Measurements from ENCODE around the gene PNKD. TPM values are rescaled to one million over a fixed set of nuclear protein-coding genes. Genes with fewer than 3 reads are reported as not detected.
A peak's percentile ranks its signal among the peaks of the same experiment; 100 is the strongest.

PNKD gene
- polyA plus RNA-seq (ENCODE audit: insufficient read length in 3 of 3): 100 to 1,000 TPM in 2 of 3 donors, 10 to 100 TPM in 1; 87.3 to 104 (median 103) TPM
- long read RNA-seq, donor 1, transcript PNKD-202 (9 exons, 2,991 nt): minor isoform, 7 of 97 reads
- long read RNA-seq, donor 1, transcript PNKD-205 (2 exons, 1,372 nt): minor isoform, 7 of 97 reads
- long read RNA-seq, donor 1, transcript PNKD-201 (3 exons, 758 nt): major isoform, 67 of 97 reads
- long read RNA-seq, donor 1, partial matches to known transcripts: 16 of 97 reads
- long read RNA-seq, donor 1, other reads (novel, unspliced or antisense): 0 of 97 reads
- long read RNA-seq, donor 2, transcript PNKD-202 (9 exons, 2,991 nt): minor isoform, 5 of 136 reads
- long read RNA-seq, donor 2, transcript PNKD-201 (3 exons, 758 nt): major isoform, 109 of 136 reads
- long read RNA-seq, donor 2, transcript PNKD-205 (2 exons, 1,372 nt): minor isoform, 12 of 136 reads
- long read RNA-seq, donor 2, partial matches to known transcripts: 10 of 136 reads
- long read RNA-seq, donor 2, other reads (novel, unspliced or antisense): 0 of 136 reads
- long read RNA-seq, donor 3, transcript PNKD-202 (9 exons, 2,991 nt): minor isoform, 11 of 222 reads
- long read RNA-seq, donor 3, transcript PNKD-201 (3 exons, 758 nt): major isoform, 173 of 222 reads
- long read RNA-seq, donor 3, transcript PNKD-205 (2 exons, 1,372 nt): minor isoform, 20 of 222 reads
- long read RNA-seq, donor 3, partial matches to known transcripts: 13 of 222 reads
- long read RNA-seq, donor 3, other reads (novel, unspliced or antisense): 5 of 222 reads
- long read RNA-seq, donor 4, transcript PNKD-201 (3 exons, 758 nt): major isoform, 105 of 143 reads
- long read RNA-seq, donor 4, transcript PNKD-205 (2 exons, 1,372 nt): minor isoform, 9 of 143 reads
- long read RNA-seq, donor 4, partial matches to known transcripts: 25 of 143 reads
- long read RNA-seq, donor 4, other reads (novel, unspliced or antisense): 0 of 143 reads
- long read RNA-seq, donor 5: 0 reads
- long read RNA-seq, donor 6, transcript PNKD-205 (2 exons, 1,372 nt): minor isoform, 12 of 170 reads
- long read RNA-seq, donor 6, transcript PNKD-201 (3 exons, 758 nt): major isoform, 120 of 170 reads
- long read RNA-seq, donor 6, partial matches to known transcripts: 22 of 170 reads
- long read RNA-seq, donor 6, other reads (novel, unspliced or antisense): 13 of 170 reads
- long read RNA-seq, donor 7, transcript PNKD-201 (3 exons, 758 nt): major isoform, 126 of 193 reads
- long read RNA-seq, donor 7, transcript PNKD-202 (9 exons, 2,991 nt): minor isoform, 7 of 193 reads
- long read RNA-seq, donor 7, transcript PNKD-205 (2 exons, 1,372 nt): minor isoform, 17 of 193 reads
- long read RNA-seq, donor 7, partial matches to known transcripts: 42 of 193 reads
- long read RNA-seq, donor 7, other reads (novel, unspliced or antisense): 0 of 193 reads
- long read RNA-seq, donor 8, transcript PNKD-205 (2 exons, 1,372 nt): minor isoform, 30 of 372 reads
- long read RNA-seq, donor 8, transcript PNKD-202 (9 exons, 2,991 nt): minor isoform, 14 of 372 reads
- long read RNA-seq, donor 8, transcript PNKD-201 (3 exons, 758 nt): major isoform, 222 of 372 reads
- long read RNA-seq, donor 8, partial matches to known transcripts: 62 of 372 reads
- long read RNA-seq, donor 8, other reads (novel, unspliced or antisense): 43 of 372 reads
- long read RNA-seq, donor 9, transcript PNKD-201 (3 exons, 758 nt): major isoform, 125 of 156 reads
- long read RNA-seq, donor 9, transcript PNKD-202 (9 exons, 2,991 nt): minor isoform, 7 of 156 reads
- long read RNA-seq, donor 9, transcript PNKD-205 (2 exons, 1,372 nt): minor isoform, 17 of 156 reads
- long read RNA-seq, donor 9, partial matches to known transcripts: 7 of 156 reads
- long read RNA-seq, donor 9, other reads (novel, unspliced or antisense): 0 of 156 reads
- long read RNA-seq, donor 10, transcript PNKD-202 (9 exons, 2,991 nt): minor isoform, 7 of 163 reads
- long read RNA-seq, donor 10, transcript PNKD-201 (3 exons, 758 nt): major isoform, 114 of 163 reads
- long read RNA-seq, donor 10, transcript PNKD-205 (2 exons, 1,372 nt): minor isoform, 14 of 163 reads
- long read RNA-seq, donor 10, partial matches to known transcripts: 23 of 163 reads
- long read RNA-seq, donor 10, other reads (novel, unspliced or antisense): 5 of 163 reads
- long read RNA-seq, donor 11, transcript PNKD-205 (2 exons, 1,372 nt): minor isoform, 10 of 117 reads
- long read RNA-seq, donor 11, transcript PNKD-201 (3 exons, 758 nt): major isoform, 94 of 117 reads
- long read RNA-seq, donor 11, transcript PNKD-202 (9 exons, 2,991 nt): minor isoform, 7 of 117 reads
- long read RNA-seq, donor 11, partial matches to known transcripts: 6 of 117 reads
- long read RNA-seq, donor 11, other reads (novel, unspliced or antisense): 0 of 117 reads
- long read RNA-seq, donor 12, transcript PNKD-205 (2 exons, 1,372 nt): minor isoform, 9 of 71 reads
- long read RNA-seq, donor 12, transcript PNKD-201 (3 exons, 758 nt): major isoform, 46 of 71 reads
- long read RNA-seq, donor 12, transcript PNKD-202 (9 exons, 2,991 nt): minor isoform, 5 of 71 reads
- long read RNA-seq, donor 12, partial matches to known transcripts: 11 of 71 reads
- long read RNA-seq, donor 12, other reads (novel, unspliced or antisense): 0 of 71 reads
- long read RNA-seq, donor 13, transcript PNKD-202 (9 exons, 2,991 nt): minor isoform, 12 of 288 reads
- long read RNA-seq, donor 13, transcript PNKD-205 (2 exons, 1,372 nt): minor isoform, 19 of 288 reads
- long read RNA-seq, donor 13, transcript PNKD-201 (3 exons, 758 nt): major isoform, 243 of 288 reads
- long read RNA-seq, donor 13, partial matches to known transcripts: 8 of 288 reads
- long read RNA-seq, donor 13, other reads (novel, unspliced or antisense): 6 of 288 reads
- long read RNA-seq, donor 14, transcript PNKD-201 (3 exons, 758 nt): major isoform, 100 of 149 reads
- long read RNA-seq, donor 14, transcript PNKD-202 (9 exons, 2,991 nt): minor isoform, 7 of 149 reads
- long read RNA-seq, donor 14, transcript PNKD-205 (2 exons, 1,372 nt): minor isoform, 9 of 149 reads
- long read RNA-seq, donor 14, partial matches to known transcripts: 33 of 149 reads
- long read RNA-seq, donor 14, other reads (novel, unspliced or antisense): 0 of 149 reads
- long read RNA-seq, donor 15, transcript PNKD-201 (3 exons, 758 nt): major isoform, 49 of 72 reads
- long read RNA-seq, donor 15, transcript PNKD-205 (2 exons, 1,372 nt): minor isoform, 5 of 72 reads
- long read RNA-seq, donor 15, partial matches to known transcripts: 5 of 72 reads
- long read RNA-seq, donor 15, other reads (novel, unspliced or antisense): 11 of 72 reads
- long read RNA-seq, donor 16, transcript PNKD-201 (3 exons, 758 nt): major isoform, 260 of 364 reads
- long read RNA-seq, donor 16, transcript PNKD-202 (9 exons, 2,991 nt): minor isoform, 23 of 364 reads
- long read RNA-seq, donor 16, transcript PNKD-205 (2 exons, 1,372 nt): minor isoform, 42 of 364 reads
- long read RNA-seq, donor 16, partial matches to known transcripts: 34 of 364 reads
- long read RNA-seq, donor 16, other reads (novel, unspliced or antisense): 5 of 364 reads

GRCh38 chr2:218269900-218270720 lies at the start of gene PNKD, which contains the start of gene AAMP:
TSS of gene PNKD (plus strand) at chr2:218270519. CDS start at chr2:218270536, 17 bp downstream.
TSS of gene AAMP (minus strand) at chr2:218270137. CDS start at chr2:218270086, 51 bp downstream.
- DNase-seq (ENCODE audit: extremely low read depth in 1 of 11, low read depth in 9 of 11, low spot score in 4 of 11): peak; percentile 99 to 100 (median 100)

GRCh38 chr2:218221000-218221399 lies 49.3 kb upstream of the PNKD start:
- no peak for DNase-seq (ENCODE audit: extremely low read depth in 1 of 11, low read depth in 9 of 11, low spot score in 4 of 11)

- DNase-seq (ENCODE audit: extremely low read depth in 1 of 11, low read depth in 9 of 11, low spot score in 4 of 11): no peak
Measured at GRCh38 chr2:218223046-218223445, 47.3 kb upstream of the PNKD start.

- no peak for DNase-seq (ENCODE audit: extremely low read depth in 1 of 11, low read depth in 9 of 11, low spot score in 4 of 11)
Measured at GRCh38 chr2:218224186-218224585, 46.1 kb upstream of the PNKD start.

GRCh38 chr2:218226903-218227302 lies 43.4 kb upstream of the PNKD start:
- no peak for DNase-seq (ENCODE audit: extremely low read depth in 1 of 11, low read depth in 9 of 11, low spot score in 4 of 11)

- DNase-seq (ENCODE audit: extremely low read depth in 1 of 11, low read depth in 9 of 11, low spot score in 4 of 11): no peak
Measured at GRCh38 chr2:218228366-218229090, 41.8 kb upstream of the PNKD start.

- no peak for DNase-seq (ENCODE audit: extremely low read depth in 1 of 11, low read depth in 9 of 11, low spot score in 4 of 11)
Measured at GRCh38 chr2:218229239-218229638, 41.1 kb upstream of the PNKD start.

GRCh38 chr2:218229851-218230250 lies 40.5 kb upstream of the PNKD start:
- DNase-seq (ENCODE audit: extremely low read depth in 1 of 11, low read depth in 9 of 11, low spot score in 4 of 11): no peak

GRCh38 chr2:218230882-218231281 lies 39.4 kb upstream of the PNKD start:
- no peak for DNase-seq (ENCODE audit: extremely low read depth in 1 of 11, low read depth in 9 of 11, low spot score in 4 of 11)

- no peak for DNase-seq (ENCODE audit: extremely low read depth in 1 of 11, low read depth in 9 of 11, low spot score in 4 of 11)
Measured at GRCh38 chr2:218233543-218233942, 36.8 kb upstream of the PNKD start.

GRCh38 chr2:218234521-218234920 lies 35.8 kb upstream of the PNKD start:
- DNase-seq (ENCODE audit: extremely low read depth in 1 of 11, low read depth in 9 of 11, low spot score in 4 of 11): no peak

GRCh38 chr2:218235017-218235416 lies 35.3 kb upstream of the PNKD start:
- no peak for DNase-seq (ENCODE audit: extremely low read depth in 1 of 11, low read depth in 9 of 11, low spot score in 4 of 11)

- no peak for DNase-seq (ENCODE audit: extremely low read depth in 1 of 11, low read depth in 9 of 11, low spot score in 4 of 11)
Measured at GRCh38 chr2:218236829-218237228, 33.5 kb upstream of the PNKD start.
